NCI-H345 (cell line): ENCODE measurements around the gene LRRC51.

Source experiments
- DNase-seq: peaks from one replicate; lab custom pipeline; 2025; lab: John Stamatoyannopoulos, UW

Gene LRRC51

DNA sequence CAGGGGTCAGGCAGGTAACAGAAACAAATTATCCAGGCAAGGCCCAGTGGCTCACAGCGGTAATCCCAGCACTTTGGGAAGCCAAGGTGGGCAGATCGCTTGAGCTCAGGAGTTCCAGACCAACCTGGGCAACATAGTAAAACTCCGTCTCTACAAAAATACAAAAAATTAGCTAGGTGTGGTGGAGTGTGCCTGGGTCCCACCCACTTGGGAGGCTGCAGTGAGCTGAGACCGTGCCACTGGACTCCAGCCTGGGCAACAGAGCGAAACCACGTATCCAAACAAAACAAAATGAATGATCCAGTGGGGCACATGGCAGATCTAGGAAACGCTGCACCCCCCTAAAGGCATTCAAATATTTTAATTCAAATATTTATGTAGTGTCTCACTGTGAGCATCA lies 10.2 kb upstream of the LRRC51 start:
- DNase-seq = no peak

DNA sequence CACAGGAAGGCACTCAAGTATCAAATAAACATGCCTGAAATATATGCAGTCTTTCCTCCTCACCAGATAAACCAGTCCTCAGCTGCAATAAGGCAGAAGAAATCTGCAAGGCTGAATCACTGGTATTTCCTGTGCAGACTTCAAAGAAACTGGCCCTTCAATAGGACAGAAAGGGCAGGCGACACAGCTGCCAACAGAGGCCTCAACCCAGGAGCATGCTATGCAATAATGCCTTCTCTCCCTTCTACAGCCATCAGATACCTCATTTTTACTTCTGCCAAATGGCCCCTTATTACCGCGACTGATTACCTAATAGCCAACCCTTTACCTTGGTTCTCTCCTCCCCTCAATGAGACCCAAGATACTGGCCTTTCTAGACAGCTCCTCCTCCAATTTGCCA lies 8.3 kb upstream of the LRRC51 start:
- no peak for DNase-seq

DNA sequence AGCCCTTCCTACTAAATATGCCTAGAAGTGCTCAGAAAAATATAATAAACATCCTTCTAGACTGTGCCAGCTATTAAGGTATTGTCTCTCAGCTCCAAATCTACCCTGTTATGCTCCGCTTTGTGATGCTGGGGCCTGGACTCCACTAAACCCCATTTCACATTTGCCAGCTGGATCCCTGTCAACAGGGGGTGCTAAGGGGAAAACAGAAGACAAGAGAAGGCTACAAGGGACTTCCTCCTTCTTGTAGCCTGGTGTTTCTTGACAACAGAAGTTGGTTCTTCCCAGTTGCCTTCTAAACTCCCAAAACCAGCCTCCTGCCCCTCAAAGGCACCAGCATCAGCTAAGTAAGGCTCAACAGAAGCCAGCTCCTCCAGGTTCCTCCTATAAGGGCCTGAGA lies 5.5 kb upstream of the LRRC51 start:
- no peak for DNase-seq

DNA sequence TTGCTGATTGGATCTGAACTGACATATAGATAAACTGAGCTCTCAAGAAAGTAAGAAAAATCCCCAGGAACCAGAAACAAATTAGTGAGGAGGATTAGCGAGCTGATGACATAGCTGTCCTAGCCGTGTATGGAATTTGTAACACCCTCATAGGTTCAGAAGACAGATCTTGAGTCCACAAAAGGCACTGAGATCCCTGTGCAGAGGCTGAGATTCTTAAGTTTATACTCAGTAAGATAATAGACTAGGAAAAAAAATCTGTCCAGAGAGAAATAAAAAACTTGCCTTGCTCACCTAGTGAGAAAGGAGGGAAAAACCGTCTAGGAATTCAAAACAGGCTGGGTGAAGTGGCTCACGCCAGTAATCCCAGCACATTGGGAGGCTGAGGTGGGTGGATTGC lies 4.9 kb upstream of the LRRC51 start:
- no peak for DNase-seq

DNA sequence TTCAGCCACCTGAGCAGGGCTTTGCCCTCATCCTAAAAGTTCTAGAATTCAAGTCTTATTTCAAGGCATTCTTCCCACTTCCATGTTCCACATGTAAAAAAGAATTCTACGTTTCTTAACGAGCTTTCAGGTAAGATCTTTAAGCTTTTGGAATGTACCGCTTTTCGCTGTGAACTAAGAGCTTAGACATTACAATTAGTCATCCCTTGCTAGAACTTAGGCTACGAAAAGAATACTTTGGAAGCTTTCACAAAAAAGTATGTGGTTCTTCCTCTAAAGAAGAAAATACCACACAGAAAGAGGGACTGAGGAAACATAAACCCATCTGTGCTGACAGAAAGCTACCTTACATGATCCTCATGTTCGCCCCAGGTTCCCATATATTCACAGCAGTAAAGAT lies 2.2 kb upstream of the LRRC51 start:
- no peak for DNase-seq

DNA sequence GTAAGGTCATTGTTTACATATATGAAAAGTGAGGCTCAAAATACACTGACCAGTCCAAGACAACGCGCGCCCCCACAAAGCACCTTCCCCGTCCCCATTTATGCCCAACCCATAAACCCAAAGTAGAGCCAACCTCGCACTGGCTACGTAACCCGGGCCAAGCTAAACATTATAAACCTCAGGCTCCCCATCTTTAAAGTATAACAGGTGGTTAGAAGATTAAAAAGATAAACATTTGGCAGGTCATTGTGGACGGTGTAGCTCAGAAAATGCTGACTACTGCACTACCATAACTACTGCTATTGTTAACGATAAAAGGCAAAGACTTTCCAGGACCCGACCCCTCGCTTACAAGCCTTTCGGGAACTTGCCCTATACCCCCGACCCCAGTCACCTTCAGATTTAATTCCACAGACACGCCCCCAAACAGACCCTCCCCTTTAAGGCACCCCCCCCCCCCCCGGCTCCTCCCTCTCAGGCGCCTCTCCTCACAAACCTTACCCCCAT lies 778 bp upstream of the LRRC51 start:
- DNase-seq = no peak

DNA sequence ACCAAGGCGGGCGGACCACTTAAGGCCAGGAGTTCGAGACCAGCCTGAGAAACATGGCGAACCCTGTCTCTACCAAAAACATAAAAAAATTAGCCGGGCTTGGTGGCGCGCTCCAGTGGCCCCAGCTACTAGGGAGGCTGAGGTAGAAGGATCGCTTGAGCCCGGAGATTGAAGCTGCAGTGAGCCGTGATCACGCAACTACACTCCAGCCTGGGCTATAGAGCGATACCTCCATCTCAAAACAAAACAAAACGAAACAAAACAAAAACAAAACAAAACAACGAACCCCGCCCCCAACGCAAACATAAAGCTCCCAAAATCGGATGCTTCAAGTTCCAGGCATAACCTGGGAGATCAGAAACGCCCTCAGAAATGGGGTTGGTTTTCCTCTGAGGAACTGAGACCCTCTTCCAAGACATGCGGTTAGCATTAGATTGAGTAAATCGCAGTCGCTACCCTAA lies 564 bp downstream of the LRRC51 start:
- DNase-seq = no peak

DNA sequence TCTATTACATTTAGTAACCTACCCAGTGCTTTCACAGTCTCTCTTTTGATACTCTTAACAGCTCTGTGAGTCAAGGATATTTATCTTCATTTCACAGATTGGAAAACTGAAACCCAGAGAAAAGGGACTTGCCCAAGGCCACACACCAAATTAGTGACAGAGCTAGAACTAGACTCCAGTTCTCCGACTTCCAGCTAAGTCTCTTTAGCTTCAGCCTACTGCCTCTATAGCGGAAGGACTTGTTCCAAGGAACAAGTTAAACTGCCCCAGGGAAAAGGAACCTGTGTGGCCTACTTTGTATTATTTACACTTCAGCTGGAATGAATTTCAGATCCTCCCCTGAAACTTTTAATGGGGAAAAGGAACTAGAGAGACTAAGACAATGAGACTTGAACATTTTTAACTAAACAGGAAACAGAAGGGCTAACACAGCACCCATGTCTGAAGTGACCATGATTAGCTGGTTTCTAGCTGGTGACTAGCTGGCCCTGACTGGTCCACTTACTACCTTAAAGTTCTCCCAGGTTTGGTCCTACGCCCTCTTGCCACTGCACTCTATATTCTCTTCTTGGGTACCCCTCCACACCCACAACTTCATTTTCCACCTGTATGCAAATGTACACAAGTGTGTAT lies 1.3 kb downstream of the LRRC51 start:
- DNase-seq = peak; percentile 13

DNA sequence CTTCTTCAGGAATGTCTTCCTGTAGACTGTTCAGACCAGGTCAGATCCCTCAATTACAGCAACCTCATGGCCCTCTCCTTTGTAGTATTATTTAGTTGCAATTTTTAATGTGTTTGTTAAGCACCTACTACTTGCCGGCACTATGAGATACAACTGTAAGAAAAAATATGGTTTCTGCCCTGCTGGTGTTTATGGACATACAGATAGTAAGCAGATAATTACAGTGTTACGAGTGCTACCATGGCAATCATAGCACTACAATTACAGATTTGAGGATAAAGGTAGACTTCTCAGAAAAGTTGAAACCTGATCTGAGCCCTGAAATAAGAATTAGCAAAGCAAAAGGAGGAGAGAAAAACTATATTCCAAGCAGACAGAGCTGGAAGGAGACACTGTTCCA lies 2.8 kb downstream of the LRRC51 start:
- no peak for DNase-seq

DNA sequence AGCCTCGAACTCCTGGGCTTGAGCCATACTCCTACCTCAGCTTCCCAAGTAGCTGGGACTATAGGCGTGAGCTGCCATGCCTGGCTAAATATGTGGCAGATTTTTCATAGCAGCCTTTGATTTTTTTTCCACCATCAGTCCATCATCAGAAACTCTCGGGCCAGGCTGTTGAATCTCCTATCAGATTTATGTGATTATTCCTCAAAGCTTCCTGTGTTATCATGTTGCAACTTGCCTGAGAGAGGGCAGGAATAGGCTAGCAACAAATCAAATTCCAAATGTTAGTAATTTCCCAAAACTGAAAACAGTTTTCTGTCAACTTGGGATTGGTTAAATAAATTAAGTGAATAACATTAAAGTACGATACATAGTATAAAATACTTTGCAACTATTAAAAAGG lies 3.4 kb downstream of the LRRC51 start:
- no peak for DNase-seq

DNA sequence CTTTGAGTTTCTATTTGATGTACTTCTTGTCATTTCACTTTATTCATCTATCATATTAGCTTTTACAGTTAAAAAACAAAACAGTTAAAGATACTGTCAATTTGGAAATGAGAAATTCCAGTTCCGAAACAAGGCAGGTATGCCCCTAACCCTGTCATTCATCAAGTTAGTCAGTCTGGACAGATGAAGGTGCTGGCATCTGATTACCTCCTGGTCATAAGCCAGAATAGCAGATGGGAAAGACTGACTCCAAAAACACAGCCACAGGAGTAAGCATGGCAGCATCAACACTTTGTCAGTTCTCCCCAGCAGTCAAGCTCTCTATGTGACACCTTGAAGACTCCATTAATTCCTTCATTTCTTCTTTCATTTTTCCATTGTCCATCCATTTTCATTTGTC lies 4.3 kb downstream of the LRRC51 start:
- DNase-seq = no peak

DNA sequence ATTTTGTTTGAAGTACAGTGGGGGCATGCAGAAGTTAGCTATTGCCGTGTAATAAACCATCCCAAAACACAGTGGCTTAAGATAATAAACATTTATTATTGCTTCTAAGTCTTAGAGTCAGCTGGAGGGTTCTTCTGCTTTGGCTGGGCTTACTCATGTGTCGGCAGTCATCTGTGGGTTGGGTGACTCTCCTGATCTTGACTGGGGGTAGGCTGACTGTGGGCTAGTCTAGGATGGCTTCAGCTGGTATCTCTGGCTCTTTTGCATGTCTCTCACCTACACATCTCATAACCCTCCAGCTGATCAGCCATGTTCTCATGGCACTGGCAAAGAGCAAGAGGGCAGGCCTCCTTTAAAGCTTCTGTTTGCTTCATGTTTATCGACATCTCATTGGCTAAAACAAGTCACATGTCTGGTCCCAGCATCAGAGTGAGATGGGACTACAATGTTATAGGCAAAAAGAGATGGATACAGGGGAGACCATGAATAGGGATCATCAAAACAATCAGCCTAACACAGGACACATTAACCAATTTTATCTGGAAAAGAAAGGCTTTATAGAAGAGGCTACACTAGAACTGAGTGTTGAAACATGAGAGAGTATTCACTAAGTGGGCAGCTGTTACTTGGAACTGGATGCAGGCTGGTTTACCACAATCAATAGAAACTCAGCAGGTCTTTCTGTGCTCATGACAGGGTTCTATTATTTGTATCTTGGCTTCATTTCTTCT lies 5.1 kb downstream of the LRRC51 start:
- DNase-seq = peak; percentile 94

DNA sequence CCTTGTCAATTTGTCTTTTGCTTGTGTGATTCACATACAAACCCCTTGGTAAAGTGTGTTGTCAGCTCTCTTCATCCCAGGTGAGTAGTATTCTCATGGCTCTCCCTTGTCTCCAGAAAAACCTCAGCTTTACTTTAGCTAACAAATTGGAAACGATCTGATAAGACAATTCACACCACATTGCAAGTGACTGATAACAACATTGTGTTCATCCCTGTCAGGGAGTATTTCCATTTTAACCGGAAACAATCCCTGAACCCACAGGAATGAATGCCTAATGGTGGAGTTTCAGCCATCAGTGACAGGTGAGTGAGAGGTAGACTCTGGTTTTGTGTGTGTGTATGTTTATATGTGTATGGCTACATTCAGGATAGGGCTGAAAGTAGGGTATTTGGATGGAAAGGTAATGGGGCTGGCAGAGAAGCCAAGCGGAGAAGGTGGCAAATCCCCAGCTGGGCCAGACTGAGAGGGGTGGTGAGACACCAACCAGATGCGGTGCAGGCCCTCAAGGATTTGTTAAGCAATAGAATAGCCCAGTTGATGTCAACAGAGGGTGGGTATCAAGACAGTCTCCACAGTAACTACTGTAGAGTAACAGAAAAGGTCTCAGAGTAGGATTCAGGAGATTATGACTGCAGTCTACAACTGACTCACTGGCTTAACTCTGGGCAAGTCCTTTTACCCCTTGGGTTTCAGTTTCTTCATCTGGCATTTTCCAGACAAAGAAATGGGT lies 7.6 kb downstream of the LRRC51 start:
- no peak for DNase-seq

DNA sequence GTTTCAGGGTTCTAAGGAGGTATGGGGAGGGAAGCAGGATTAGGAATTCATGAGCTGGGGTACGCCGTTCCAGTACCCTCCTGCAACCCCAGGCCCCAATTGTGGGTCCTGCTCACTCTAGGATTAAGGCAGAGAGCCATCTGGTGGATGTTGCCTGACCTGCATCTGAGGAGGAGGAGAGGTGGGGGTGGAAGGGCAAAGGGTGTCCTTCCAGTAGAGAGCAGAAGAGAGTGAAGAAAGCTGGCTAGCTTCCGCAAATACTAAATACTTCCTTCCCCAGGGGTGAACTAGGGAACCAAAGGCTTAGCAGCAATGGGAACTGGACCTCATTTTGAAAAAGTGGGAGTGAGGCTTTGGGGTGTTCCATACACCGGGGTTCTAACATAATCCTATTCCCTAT lies 10.6 kb downstream of the LRRC51 start:
- peak; percentile 50 for DNase-seq

DNA sequence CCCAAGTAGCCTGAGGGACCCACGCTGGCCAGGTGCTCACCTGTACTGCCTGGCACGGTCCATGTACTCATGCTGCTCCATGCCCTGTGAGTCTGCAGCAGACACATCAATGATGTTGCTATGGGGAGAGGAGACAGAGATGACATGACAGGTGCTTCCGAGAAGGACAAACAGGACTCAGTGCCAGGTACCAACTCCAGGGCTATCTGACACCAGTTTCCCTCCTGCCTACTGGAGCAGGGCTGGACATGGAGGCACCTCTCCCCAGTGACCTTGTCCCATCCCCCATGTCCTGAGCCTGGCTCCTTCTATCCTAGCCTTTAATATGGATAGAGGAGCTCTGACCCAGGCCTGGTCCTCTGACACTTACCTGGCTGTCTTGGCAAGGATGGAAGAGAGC lies 18.1 kb downstream of the LRRC51 start:
- no peak for DNase-seq

DNA sequence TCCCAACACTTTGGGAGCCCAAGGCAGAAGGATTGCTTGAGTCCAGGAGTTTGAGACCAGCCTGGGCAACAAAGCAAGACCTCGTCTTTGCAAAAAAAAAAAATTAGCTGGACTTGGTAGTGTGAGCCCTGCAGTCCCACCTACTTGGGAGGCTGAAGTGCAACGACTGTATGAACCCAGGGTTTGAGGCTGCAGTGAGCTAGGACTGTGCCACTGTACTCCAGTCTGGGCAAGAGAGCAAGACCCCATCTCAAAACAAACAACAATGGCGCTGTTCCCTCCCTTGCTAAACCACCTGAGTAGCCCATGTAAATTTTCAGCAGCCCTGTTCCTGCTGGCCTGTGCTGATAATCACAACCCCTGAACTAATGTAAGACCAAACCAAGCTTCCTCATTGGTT lies 19.4 kb downstream of the LRRC51 start:
- DNase-seq = no peak

DNA sequence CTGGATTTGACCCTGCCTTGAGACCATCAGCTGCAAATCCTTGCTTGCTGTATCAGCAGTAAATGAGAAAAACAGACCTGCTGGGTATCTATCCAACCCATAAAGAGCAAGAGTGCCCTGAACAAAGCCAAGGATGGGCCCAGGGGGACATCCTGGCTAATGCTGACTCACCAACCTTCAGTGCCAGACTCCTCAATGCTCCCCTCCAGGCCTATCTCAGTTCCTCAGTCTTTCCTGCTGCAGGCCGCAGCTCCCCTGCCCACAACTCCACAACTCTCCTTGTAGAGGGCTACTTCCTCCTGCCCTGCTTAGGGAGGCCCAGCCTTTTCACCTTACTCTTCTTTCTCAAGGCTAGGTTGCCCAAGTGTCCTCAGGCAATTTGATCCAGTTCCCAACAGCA lies 19.8 kb downstream of the LRRC51 start:
- no peak for DNase-seq

DNA sequence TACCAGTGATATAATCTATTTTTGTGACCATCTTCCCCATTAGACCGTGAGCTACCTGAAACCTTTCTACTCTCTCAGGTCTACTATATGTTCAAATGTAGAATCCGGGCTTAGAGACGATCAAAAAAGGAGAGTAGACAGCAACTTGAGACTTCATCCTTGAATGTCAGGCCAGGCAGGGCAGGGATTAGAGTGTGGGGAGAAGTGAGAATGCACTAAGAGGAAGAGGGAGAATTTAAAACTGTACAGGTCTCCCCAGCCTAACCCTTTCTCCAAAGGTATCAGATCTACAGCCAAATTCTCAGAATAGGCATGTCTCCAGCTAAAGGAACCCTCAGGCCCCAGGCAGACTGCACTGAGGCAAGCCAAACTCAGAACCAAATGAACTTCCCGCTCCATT lies 21.5 kb downstream of the LRRC51 start:
- DNase-seq = no peak

DNA sequence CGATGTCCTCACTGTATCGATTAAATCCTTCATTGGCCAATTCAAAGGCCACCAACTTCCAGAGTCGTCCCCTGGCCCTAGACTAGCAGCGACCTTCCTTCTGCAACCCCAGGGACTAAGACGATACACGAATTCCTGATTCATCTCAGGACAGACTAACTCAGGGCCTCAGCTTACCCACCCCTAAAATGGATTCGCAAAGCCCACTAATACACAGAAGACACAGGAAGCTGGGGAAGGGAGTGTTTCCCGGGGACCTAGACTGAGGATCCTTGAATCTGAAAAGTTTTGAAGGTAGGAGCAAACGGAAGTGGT lies 21.9 kb downstream of the LRRC51 start:
- no peak for DNase-seq

DNA sequence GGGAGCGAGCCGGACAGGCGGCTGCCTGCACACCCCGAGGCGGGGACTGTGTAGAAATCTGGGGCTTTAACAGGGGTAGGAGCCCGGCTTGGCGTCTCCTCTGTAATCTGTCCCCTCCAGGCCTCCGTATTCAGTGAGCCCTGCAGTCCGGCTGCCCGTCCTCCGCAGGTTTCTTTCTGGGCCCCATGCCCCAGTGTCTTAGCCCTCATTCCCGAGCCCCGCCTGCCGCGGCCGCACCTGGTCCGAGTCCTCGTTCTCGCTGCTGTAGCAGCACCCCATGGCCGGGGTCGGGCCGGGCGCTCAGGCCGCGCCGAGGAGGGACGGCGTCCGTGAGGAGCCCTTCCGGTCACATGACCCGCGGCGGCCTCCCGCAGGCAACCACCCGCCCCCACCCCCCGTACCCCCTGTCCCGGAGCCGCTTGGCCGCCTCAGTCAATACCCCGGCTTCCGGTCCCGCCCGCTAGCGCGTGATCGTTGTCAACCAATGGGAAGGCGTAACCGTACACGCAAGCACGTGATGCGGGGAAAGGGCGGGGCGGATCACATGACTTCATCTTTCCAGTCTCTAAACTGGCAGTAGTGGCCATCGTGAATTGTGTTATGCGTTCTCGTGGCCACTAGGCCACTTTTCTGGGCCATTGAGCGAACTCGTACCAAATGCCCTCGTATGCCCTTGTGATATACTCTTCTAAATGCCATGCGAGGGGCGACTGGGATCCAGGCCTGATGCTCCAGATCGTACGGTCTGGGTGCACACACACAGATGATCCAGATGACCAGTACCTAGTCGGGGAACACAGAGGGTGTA lies 22.5 kb downstream of the LRRC51 start, which contains the start of gene LAMTOR1:
LAMTOR1 (minus strand) TSS at position 352 of the 808 bp plus-strand sequence; CDS start at position 279, 73 bp downstream.
- peak; percentile 99 for DNase-seq

DNA sequence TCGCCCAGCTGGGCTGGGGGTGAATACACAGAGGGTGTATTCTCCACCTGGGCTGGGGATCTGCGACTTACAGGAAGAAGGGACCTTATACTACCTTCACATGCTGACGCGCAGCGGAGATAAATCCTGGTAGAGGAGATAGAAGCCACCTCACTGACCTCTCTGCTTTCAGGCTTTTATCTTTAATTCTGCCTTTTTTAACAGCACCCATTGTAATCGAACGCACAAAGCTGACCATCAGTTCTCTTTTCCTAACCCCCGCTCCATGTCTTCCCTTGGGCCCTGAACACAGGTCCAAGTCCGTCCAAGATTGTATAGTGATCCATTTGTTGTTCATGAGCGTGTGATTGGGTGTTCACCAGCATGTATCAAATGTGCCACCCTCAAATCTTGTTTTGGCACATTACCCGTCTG lies 23.1 kb downstream of the LRRC51 start:
- DNase-seq = no peak

DNA sequence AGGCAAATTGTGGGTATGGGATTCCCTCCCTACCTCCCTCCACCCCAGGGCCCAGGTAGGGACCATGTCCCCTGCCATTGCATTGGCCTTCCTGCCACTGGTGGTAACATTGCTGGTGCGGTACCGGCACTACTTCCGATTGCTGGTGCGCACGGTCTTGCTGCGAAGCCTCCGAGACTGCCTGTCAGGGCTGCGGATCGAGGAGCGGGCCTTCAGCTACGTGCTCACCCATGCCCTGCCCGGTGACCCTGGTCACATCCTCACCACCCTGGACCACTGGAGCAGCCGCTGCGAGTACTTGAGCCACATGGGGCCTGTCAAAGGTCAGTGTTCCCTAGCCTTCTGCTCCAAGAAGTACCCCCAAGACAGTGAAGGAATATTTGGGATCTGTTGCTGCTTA lies 25.2 kb downstream of the LRRC51 start, which contains the start of gene TOMT:
TOMT (plus strand) TSS at position 37 of the 400 bp plus-strand sequence; CDS start at position 65, 28 bp downstream.
- DNase-seq = no peak
